Brain microvascular endothelial cell (primary cell): ENCODE measurements around the gene RHOF.

Experiments used
- DNase-seq: peaks from one replicate; pipeline ENCODE4 v3.0.0-alpha.2; 2020
- H3K27ac ChIP-seq: fragments of 250-450 bp; sonication (Bioruptor Pico); 2 replicates; pipeline ENCODE4 v1.5.1; 2020; ENCODE audit warnings: mild to moderate bottlenecking, moderate library complexity
- H3K27me3 ChIP-seq: fragments of 250-450 bp; sonication (Bioruptor Pico); replicated peaks from 2 replicates; pipeline ENCODE4 v1.5.1; 2020; ENCODE audit warnings: mild to moderate bottlenecking
- H3K36me3 ChIP-seq: fragments of 250-450 bp; sonication (Bioruptor Pico); replicated peaks from 2 replicates; pipeline ENCODE4 v1.5.1; 2020; ENCODE audit warnings: mild to moderate bottlenecking
- H3K4me3 ChIP-seq: 2 replicates; pipeline ENCODE4 v1.5.1; 2011; ENCODE audit warnings: low read depth, mild to moderate bottlenecking, control low read depth, low read length, moderate library complexity
- in situ Hi-C: cut with HindIII; loops from 2 replicates; pipeline ENCODE4 v1.10.0; 2017; ENCODE audit warnings: low sequenced_read_pairs, low pct_ligation_motif_present
- TF ChIP-seq, protein P1 (sequence below): IDR thresholded peaks from 2 replicates; pipeline ENCODE4 v1.5.1; 2011; ENCODE audit warnings: low read depth, mild to moderate bottlenecking, moderate library complexity, low read length, control low read depth, inconsistent platforms; ENCODE audit errors: missing control alignments

The RHOF gene

GRCh38 chr12:121828306-121828705, 34.8 kb upstream of the RHOF start:
- no peak for DNase-seq
- Histone ChIP-seq H3K27me3 (no peaks in the 10 kb centered on the region), H3K4me3 (no peak overlapping the region), H3K36me3 (peaks cover 65% of the 10 kb centered on the region), H3K27ac (no peak overlapping the region)
- in situ Hi-C loops, result no loop called here
- TF ChIP-seq, protein P1, sequence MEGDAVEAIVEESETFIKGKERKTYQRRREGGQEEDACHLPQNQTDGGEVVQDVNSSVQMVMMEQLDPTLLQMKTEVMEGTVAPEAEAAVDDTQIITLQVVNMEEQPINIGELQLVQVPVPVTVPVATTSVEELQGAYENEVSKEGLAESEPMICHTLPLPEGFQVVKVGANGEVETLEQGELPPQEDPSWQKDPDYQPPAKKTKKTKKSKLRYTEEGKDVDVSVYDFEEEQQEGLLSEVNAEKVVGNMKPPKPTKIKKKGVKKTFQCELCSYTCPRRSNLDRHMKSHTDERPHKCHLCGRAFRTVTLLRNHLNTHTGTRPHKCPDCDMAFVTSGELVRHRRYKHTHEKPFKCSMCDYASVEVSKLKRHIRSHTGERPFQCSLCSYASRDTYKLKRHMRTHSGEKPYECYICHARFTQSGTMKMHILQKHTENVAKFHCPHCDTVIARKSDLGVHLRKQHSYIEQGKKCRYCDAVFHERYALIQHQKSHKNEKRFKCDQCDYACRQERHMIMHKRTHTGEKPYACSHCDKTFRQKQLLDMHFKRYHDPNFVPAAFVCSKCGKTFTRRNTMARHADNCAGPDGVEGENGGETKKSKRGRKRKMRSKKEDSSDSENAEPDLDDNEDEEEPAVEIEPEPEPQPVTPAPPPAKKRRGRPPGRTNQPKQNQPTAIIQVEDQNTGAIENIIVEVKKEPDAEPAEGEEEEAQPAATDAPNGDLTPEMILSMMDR, result no peak

GRCh38 chr12:121827351-121828099, 34.0 kb upstream of the RHOF start:
- no peak overlapping the region for H3K4me3 ChIP-seq
- no peaks in the 10 kb centered on the region for H3K27me3 ChIP-seq
- peaks cover 69% of the 10 kb centered on the region for H3K36me3 ChIP-seq
- in situ Hi-C loops, result no loop called here
- DNase-seq, result no peak
- no peak overlapping the region for H3K27ac ChIP-seq
- TF ChIP-seq, protein P1, result no peak

GRCh38 chr12:121826318-121827150, 33.0 kb upstream of the RHOF start:
- peaks cover 71% of the 10 kb centered on the region for H3K36me3 ChIP-seq
- TF ChIP-seq, protein P1, result no peak

DNA sequence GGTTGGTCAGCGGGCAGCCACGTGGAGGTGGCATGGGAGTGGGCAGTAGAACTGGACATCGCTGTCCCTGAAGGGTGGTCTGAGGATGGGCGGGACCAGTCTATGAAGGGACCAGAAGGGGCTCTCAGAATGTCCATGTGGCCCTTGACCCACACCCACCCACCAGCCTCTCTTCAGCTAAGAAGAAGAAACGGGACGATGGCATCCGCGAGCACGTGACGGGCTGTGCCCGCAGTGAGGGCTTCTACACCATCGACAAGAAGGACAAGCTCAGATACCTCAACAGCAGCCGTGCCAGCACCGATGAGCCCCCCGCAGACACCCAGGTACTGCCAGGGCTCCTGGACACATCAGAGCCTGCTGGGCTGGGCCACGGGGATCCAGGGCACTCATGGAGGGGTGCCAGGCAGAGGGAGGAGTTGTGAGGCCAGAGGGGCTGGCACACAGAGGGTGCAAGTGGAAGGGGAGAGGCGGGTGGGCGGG, 31.6 kb upstream of the RHOF start:
- peaks cover 71% of the 10 kb centered on the region for H3K36me3 ChIP-seq
- in situ Hi-C loops, result no loop called here
- no peak overlapping the region for H3K4me3 ChIP-seq
- DNase-seq, result no peak
- no peaks in the 10 kb centered on the region for H3K27me3 ChIP-seq
- TF ChIP-seq, protein P1, result no peak
- H3K27ac ChIP-seq, result no peak overlapping the region

More at GRCh38 chr12:121826318-121827150, 33.0 kb upstream of the RHOF start:
- Histone ChIP-seq H3K27ac (no peak overlapping the region), H3K27me3 (no peaks in the 10 kb centered on the region), H3K4me3 (no peak overlapping the region)
- DNase-seq, result no peak
- in situ Hi-C loops, result no loop called here

GRCh38 chr12:121823727-121824115, 30.2 kb upstream of the RHOF start:
- no peak overlapping the region for H3K4me3 ChIP-seq
- no peak overlapping the region for H3K27ac ChIP-seq
- in situ Hi-C loops, result no loop called here
- no peaks in the 10 kb centered on the region for H3K27me3 ChIP-seq
- DNase-seq, result no peak
- TF ChIP-seq, protein P1, result no peak
- peaks cover 73% of the 10 kb centered on the region for H3K36me3 ChIP-seq
